ENCODE measurements around the gene RNF187.

Gene RNF187

DNA sequence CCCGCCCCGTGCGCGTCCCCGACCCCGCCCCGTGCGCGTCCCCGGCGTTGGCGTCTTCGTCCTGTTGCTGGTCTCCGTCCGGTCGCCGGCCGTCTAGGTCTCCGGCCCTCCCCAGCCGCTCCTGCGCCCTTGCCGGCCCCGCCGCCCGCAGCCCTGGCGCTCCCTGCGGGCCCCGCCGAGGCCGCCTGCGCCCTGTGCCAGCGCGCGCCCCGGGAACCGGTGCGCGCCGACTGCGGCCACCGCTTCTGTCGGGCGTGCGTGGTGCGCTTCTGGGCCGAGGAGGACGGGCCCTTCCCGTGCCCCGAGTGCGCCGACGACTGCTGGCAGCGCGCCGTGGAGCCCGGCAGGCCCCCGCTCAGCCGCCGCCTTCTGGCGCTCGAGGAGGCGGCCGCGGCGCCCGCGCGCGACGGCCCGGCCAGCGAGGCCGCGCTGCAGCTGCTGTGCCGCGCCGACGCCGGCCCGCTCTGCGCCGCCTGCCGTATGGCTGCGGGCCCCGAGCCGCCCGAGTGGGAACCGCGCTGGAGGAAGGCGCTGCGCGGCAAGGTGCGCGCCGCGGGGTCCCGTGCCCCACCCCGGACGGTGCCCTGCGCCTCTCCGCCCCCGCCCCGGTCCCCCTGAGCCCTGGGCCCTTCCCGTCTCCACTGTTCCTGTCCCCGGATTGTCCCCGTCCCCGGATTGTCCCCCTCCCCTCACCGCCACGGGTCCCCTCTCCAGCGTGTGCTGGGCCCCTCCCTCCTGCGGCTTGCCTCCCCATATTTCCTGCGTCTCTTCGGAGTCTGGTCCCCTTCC lies at the start of gene RNF187:
Gene RNF187 (plus strand): TSS at position 47 of the 789 bp plus-strand sequence.
- DNase-seq (ENCODE audit: low read depth) = no peak
- in situ Hi-C loops (cut with HindIII; ENCODE audit: low sequenced_read_pairs) = no loop called here
- H3K4me3 ChIP-seq (ENCODE audit: low read depth, low read length) = peak within 1 kb of the TSS; percentile 98
- TF ChIP-seq, protein P1, sequence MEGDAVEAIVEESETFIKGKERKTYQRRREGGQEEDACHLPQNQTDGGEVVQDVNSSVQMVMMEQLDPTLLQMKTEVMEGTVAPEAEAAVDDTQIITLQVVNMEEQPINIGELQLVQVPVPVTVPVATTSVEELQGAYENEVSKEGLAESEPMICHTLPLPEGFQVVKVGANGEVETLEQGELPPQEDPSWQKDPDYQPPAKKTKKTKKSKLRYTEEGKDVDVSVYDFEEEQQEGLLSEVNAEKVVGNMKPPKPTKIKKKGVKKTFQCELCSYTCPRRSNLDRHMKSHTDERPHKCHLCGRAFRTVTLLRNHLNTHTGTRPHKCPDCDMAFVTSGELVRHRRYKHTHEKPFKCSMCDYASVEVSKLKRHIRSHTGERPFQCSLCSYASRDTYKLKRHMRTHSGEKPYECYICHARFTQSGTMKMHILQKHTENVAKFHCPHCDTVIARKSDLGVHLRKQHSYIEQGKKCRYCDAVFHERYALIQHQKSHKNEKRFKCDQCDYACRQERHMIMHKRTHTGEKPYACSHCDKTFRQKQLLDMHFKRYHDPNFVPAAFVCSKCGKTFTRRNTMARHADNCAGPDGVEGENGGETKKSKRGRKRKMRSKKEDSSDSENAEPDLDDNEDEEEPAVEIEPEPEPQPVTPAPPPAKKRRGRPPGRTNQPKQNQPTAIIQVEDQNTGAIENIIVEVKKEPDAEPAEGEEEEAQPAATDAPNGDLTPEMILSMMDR (IDR thresholded peaks at IDR 0.05; ENCODE audit: low read depth, low read length, missing control alignments) = no peak

DNA sequence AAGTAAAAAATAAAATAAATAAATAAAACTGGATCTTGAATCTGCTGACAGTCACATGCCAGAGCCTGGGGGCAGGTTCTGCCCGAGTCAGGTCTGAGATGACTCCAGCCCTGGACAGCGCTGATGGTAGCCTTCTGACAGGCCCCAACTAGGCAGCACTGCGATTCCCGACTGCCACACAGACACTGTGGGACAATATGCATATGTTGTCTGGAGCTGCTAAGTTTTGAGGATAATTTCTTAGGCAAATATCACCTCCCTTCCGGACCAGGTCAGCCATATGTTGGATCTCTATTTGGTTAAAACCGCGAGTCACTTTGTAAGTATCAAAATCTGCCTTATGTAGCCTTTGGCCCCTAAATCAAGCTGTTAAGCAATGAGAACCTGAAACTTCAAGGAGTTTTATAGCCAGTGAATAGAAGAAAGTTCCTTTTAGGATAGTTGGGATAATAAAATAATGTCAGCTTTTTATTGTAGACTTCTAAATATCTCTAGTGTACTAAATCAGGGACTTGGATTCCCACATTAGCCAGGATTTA lies 49.7 kb upstream of the RNF187 start:
- H3K4me3 ChIP-seq (ENCODE audit: low read depth, low read length) = no peak overlapping the region
- TF ChIP-seq, protein P1 (IDR thresholded peaks at IDR 0.05; ENCODE audit: low read depth, low read length, missing control alignments) = no peak
- in situ Hi-C loops (cut with HindIII; ENCODE audit: low sequenced_read_pairs) = no loop called here
- no peak for DNase-seq (ENCODE audit: low read depth)

DNA sequence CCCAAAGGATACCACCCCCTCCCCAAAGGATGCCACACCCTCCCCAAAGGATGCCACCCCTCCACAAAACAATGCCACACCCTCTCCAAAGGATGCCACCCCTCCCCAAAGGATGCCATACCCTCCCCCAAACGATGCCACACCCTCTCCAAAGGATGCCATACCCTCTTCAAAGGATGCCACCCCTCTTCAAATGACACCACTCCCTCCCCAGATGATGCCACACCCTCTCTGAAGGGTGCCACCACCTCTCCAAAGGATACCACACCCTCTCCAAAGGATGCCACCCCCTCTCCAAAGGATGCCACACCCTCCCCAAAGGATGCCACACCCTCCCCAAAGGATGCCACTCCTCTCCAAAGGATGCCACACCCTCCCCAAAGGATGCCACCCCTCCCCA lies 48.9 kb upstream of the RNF187 start:
- TF ChIP-seq, protein P1 (IDR thresholded peaks at IDR 0.05; ENCODE audit: low read depth, low read length, missing control alignments) = no peak
- in situ Hi-C loops (cut with HindIII; ENCODE audit: low sequenced_read_pairs) = no loop called here
- H3K4me3 ChIP-seq (ENCODE audit: low read depth, low read length) = no peak overlapping the region
- no peak for DNase-seq (ENCODE audit: low read depth)

DNA sequence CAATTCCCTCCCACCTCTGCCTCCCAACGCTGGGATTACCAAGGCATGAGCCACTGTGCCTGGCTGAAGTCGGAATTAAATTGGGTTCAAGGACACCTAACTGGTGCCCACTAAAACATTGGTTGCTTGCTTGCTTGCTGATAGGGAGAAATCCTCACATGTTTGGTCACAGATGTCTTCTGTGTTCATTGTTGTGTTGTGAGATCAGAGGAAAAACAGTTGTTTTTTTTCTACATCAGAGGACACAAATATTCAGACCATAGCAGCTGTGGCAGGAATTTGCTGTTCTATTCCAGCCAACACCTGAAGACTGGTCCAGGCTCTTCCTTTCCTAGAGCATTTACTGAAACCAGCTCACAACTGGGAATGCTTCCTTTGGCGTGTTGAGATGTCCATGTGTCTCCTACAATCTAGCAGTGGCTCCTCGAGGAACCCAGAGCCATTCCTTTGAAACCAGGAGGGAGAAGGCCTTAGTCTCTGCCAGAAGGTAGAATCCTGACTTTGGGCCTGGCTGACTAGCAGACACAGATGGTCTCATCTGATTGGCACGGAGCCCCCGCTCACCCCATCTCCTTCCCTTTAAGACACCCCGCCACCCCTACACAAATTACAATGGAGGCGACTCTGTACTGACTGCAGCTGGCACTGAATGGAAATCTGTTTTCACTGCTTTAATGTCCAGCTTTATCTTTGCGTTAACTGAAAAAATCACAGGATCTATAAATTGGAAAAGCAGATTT lies 46.3 kb upstream of the RNF187 start:
- in situ Hi-C loops (cut with HindIII; ENCODE audit: low sequenced_read_pairs) = no loop called here
- TF ChIP-seq, protein P1 (IDR thresholded peaks at IDR 0.05; ENCODE audit: low read depth, low read length, missing control alignments) = no peak
- H3K4me3 ChIP-seq (ENCODE audit: low read depth, low read length) = no peak overlapping the region

DNA sequence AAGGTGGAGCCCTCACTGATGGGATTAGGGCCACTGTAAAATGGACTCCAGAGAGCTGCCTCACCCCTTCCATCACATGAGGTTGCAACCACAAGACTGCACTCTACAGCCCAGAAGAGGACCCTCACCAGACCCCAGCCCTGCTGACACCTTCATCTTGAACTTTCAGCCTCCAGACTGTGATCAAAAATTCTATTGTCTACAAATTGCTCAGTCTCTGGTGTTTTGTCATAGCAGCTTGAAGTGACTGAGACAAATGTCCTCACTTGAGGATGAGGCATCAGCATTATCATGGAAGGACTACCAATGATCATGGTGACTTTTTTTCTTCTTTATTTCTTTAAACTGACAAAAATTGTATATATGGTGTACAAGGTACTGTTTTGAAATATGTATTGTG lies 43.8 kb upstream of the RNF187 start:
- in situ Hi-C loops (cut with HindIII; ENCODE audit: low sequenced_read_pairs) = no loop called here
- H3K4me3 ChIP-seq (ENCODE audit: low read depth, low read length) = no peak overlapping the region
- DNase-seq (ENCODE audit: low read depth) = no peak
- TF ChIP-seq, protein P1 (IDR thresholded peaks at IDR 0.05; ENCODE audit: low read depth, low read length, missing control alignments) = no peak

More for the DNA sequence above, 46.3 kb upstream of the RNF187 start:
- DNase-seq (ENCODE audit: low read depth) = no peak

DNA sequence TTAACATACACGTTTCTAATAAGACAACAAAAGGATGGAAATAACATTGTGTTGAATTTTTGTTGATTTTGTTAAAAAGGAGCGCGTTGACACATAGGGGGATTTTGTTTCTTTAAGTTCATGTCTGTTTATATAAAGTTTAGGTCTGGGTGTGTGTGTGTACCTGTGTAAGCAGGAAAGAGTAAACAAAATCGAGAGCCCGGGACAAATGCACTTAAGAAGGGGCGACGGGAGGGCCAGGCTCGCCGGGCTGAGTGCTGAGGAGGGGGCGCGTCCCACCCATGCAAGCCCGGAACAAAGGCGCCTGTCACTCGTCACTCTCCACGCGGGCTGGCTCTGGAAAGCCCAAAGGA lies 41.7 kb upstream of the RNF187 start:
- peak overlapping the region; percentile 34 for H3K4me3 ChIP-seq (ENCODE audit: low read depth, low read length)
- DNase-seq (ENCODE audit: low read depth) = no peak
- TF ChIP-seq, protein P1 (IDR thresholded peaks at IDR 0.05; ENCODE audit: low read depth, low read length, missing control alignments) = no peak
- in situ Hi-C loops (cut with HindIII; ENCODE audit: low sequenced_read_pairs) = no loop called here
